Stomach (tissue), 4 donors: ENCODE data around the gene PPP1R3G.

ENCODE experiments used
- POLR2A ChIP-seq, 4 donors: fragments of 450-650 bp; IDR thresholded peaks; one replicate each; pipeline ENCODE4 v1.6.1; 2016; ENCODE audit warnings: antibody characterized with exemption in 4 of 4, control low read depth in 2 of 4, mild to moderate bottlenecking in 1 of 4, moderate library complexity in 1 of 4
- POLR2AphosphoS5 ChIP-seq, 3 donors: sonication (generic); formaldehyde crosslinking; IDR thresholded peaks; one replicate each; pipeline ENCODE4 v1.6.1; 2016; ENCODE audit warnings: antibody characterized with exemption in 3 of 3
- TF ChIP-seq, protein P1 (sequence below), 7 experiments: fragments of 450-650 bp in 4 of 7; fragments of 200-600 bp in 3 of 7; sonication (generic) in 3 of 7; IDR thresholded peaks; one replicate each; pipeline ENCODE4 v1.5.1; 2016 to 2019; ENCODE audit warnings: antibody characterized with exemption in 7 of 7, control low read depth in 2 of 7, mild to moderate bottlenecking in 1 of 7

- TF ChIP-seq POLR2A (IDR thresholded peaks at IDR 0.05) (no peak), POLR2AphosphoS5 (IDR thresholded peaks at IDR 0.05) (no peak)
- TF ChIP-seq, protein P1, sequence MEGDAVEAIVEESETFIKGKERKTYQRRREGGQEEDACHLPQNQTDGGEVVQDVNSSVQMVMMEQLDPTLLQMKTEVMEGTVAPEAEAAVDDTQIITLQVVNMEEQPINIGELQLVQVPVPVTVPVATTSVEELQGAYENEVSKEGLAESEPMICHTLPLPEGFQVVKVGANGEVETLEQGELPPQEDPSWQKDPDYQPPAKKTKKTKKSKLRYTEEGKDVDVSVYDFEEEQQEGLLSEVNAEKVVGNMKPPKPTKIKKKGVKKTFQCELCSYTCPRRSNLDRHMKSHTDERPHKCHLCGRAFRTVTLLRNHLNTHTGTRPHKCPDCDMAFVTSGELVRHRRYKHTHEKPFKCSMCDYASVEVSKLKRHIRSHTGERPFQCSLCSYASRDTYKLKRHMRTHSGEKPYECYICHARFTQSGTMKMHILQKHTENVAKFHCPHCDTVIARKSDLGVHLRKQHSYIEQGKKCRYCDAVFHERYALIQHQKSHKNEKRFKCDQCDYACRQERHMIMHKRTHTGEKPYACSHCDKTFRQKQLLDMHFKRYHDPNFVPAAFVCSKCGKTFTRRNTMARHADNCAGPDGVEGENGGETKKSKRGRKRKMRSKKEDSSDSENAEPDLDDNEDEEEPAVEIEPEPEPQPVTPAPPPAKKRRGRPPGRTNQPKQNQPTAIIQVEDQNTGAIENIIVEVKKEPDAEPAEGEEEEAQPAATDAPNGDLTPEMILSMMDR (IDR thresholded peaks at IDR 0.05): no peak
Observed at GRCh38 chr6:5076931-5077330, 8.2 kb upstream of the PPP1R3G start.
